ENCODE data around the gene KCNQ1.

The KCNQ1 gene

DNA sequence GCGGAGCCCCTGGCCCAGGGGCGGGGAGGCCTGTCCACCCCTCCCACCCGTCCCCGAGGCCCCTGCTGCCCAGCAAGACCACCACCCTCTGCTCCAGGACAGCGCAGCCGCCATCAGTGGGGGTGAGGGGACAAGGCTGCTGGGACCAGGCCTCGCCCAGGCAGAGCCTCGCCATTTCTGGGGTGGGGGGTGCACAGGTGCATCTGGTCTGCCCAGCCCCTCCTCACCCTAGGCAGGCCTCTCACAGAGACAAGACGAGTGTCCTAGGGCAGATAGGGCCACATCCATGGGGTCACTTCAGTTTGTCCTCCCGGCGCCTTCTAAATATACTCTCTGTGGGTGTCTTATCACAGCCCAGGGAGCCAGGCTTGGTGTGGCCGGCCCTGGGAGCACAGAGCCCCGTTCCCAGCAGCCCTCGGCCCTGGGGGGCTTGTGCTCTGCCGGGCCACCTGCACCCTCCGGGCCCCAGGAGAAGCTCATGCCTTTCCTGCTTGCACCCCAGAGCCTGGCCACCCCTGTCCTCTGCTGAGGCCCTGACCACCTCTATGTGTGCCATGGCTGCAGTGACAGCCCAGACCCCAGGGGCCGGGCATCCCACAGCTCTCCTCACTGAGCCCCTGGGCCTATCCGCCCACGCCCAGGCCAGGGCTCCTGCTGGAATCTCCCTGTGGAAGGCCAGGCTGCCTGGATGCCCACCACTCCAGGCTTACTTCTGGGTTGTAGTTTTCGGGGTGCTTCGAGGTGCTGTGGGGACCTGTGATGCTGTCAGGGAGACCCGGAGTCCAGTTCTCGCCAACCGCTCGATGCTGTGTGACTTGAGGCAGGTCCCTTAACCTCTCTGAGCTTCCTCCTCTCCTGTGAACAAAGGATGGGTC lies 70.8 kb downstream of the KCNQ1 start:
- no peak for DNase-seq

DNA sequence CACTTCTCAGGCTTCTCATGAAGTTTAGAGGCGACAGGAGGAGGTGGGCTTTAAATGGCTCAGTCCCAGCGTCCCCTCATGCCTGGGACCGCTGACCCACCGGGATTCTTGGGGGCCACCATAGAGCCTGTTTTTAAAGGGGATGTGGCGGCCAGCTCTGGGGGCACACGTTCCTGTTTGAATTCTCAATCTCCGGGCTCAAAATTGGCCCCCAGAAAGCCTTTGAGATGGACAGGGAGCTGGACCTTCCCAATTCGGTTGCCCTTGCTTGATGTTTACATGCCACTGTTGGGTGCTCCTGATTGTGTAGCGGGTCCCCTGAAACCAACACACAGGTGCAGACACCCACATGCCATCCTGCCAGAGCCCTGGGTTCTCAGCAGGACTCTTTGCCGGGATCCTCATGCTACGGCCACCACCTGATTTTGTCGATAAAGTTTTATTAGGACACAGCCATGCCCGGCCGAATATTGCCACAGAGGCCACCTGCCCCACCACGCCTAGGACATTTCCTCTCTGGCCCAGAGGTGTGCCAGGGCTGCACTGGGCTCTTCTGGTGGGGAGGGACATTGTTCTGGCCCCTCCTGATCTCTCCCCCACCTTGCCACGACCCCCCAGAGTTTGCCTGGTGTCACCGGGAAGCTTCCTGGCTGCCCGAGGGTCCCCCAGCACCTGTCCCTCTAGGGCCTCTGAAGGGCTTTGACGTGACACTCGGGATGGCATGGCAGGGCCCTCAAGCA lies 71.6 kb downstream of the KCNQ1 start:
- DNase-seq = no peak

DNA sequence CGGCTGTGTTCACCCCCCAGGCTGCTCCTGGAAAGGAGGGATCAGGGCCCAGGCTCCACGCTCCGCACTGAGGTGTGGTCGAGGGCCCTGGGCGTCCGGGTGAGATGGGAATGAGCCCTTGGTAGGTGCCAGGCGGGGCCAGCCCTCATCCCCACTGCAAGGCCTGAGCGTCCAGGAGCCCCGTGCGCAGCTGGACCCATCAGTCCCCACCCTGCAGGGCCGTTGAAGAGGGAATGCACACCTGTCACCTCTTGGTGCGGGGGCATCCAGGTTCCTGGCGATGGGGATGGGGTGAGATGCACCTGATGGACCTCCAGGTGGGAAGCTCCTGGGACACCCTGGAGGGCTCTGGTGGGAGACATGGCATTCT lies 72.2 kb downstream of the KCNQ1 start:
- DNase-seq = no peak

DNA sequence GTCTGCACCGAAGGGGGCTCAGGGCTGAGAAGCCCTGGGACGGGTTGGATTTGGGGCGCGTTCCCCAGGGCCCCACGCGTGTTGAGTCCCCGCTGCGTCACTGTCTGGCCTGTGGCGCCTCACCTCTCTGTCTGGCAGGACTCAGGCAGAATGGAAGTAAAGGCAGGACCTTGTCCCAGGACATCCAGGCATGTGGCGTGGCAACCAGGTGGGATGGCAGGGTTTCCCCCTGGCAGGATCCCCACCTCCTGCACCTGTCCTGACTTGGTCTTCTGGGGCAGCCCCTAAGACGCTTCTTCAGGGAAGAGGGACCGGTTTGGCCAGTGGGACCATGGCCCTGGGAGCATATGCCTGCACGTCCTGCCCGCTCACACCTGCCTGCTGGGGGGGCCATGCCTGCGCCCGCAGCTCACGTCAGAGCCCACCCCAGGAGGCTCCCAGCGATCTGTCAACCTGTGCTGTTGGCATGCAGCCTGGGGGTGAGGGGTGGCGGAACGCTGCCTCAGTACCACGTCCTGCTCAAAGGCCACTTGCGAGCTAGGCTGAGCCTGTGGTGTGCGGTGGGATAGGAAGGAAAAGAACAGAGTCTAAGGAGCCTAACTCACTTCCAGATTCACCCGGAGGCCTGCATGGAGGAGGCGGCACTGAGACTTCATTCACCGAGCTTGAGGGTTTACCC lies 72.7 kb downstream of the KCNQ1 start:
- DNase-seq = no peak

- no peak for DNase-seq
Observed at GRCh38 chr11:2518111-2518982, 73.5 kb downstream of the KCNQ1 start.

DNA sequence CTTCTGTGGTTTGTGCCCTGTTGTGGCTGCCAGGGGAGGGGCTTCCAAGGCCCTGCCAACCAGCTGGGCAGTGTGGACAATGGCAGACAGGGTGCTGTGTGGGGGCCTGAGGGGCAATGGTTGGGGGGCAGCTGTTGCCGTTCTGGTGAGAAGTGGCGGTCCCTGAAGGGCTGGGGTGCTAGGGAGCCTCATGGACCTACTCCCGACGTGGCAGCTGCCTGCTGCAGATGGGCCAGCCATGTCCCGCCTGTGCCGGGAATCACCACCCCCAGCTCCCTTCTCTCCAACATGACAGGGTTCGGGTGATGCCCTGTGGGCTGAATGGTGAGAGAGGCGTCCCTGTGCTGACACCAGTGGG lies 74.2 kb downstream of the KCNQ1 start:
- DNase-seq = no peak

GRCh38 chr11:2519517-2519861 lies 74.7 kb downstream of the KCNQ1 start:
- DNase-seq = no peak

DNA sequence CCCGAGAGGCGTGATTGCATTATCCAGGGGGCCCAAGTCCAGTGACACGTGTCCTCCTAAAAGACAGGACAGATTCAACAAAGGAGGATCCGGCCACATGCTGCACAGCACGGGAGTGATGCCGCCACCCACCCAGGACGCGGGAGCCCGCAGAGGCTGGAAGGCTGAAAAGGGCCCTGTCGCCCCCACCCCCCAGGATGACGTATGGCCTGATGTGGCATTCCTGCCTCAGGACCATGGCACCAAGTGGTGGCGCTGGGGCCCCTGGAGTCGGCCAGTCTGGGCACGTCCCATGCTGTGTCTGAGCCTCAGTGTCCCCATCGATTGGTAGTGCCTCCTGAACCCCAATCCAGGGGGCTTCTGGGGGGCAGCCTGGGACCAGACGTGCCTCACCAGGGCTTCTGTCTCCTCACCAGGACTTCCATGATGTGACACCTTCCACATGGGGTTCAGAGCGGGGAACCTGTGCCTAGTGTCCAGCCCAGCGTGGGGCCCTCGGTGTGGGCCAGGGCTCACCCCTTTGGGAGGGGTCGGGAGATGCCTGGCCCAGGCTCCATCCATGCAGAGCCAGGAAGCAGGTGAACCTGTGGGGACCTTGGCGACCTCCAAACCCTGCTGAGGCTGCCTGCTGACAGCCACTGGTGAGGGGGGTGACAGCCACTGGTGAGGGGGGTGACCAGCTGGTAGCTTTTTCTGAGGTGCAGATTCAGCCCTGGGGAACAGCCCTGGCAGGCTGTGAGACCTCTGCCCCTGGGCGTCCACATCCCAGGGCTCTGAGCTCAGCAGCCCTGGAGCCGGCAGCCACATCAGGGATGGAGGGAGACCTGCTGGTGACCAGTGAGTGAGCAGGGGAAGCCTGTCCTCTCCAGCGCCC lies 75.3 kb downstream of the KCNQ1 start:
- no peak for DNase-seq

DNA sequence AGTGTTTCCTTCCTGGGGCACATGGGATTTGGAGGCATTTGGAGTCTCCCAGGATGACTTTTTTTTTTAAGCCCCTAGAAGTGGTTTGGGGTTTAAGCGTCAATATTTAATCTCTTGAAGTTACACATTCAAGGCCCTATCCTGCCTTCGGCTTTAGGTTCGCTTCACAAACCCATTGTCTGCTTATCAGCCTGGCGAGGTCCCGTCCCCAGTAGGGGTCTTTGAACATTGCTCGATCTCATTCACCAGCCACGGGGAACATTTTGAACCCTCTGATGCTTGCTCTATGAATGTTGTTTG lies 75.9 kb downstream of the KCNQ1 start:
- DNase-seq = no peak

- DNase-seq = no peak
Observed at GRCh38 chr11:2521081-2521732, 76.4 kb downstream of the KCNQ1 start.

DNA sequence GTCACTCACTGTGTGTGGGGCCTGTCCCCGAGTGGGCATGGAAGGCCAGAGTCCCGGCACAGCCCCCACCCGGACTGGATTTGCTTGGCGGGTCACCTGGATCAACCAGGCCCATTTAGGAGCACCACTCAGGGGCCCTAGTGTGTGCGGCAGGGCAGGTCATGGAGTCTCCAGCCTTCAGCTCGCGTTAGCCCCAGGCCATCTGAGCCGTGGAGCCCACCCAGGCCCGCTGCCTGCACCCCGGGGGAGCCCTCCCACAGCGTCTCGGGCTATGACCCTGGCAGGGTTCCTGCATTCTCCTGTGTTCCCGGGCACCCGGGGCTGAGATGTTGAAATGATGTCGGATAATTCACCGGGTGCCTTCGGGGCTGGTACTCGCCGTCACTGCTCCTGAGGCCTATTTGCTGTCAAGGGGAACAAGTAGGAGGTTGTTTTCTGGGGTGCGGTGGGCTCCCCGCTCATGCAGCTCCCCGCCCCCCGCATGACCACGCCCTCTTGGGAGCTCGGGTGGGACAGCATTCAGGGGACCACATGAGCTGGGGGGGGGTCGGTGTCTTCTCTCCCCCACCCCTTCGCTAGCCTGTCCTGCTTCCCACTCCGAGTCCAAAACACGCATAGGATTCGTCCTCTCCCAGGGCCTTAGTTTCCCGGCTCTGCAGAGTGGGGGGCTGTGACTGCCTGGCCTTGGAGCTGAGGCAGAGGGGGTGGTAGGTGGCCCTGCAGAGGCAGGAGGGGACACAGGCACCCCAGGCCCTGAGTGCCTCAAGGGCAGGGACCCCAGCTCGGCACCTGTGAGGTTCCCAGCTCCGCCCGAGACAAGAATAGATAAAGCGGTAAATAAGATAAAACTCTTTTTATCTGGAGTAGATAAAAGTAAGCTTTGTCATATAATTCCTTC lies 77.2 kb downstream of the KCNQ1 start:
- DNase-seq = no peak

GRCh38 chr11:2522631-2523255 lies 77.9 kb downstream of the KCNQ1 start:
- no peak for DNase-seq

- no peak for DNase-seq
Observed at GRCh38 chr11:2523821-2524391, 79.1 kb downstream of the KCNQ1 start.

- no peak for DNase-seq
Observed at GRCh38 chr11:2524446-2525165, 79.8 kb downstream of the KCNQ1 start.

GRCh38 chr11:2525166-2525861 lies 80.5 kb downstream of the KCNQ1 start:
- no peak for DNase-seq

DNA sequence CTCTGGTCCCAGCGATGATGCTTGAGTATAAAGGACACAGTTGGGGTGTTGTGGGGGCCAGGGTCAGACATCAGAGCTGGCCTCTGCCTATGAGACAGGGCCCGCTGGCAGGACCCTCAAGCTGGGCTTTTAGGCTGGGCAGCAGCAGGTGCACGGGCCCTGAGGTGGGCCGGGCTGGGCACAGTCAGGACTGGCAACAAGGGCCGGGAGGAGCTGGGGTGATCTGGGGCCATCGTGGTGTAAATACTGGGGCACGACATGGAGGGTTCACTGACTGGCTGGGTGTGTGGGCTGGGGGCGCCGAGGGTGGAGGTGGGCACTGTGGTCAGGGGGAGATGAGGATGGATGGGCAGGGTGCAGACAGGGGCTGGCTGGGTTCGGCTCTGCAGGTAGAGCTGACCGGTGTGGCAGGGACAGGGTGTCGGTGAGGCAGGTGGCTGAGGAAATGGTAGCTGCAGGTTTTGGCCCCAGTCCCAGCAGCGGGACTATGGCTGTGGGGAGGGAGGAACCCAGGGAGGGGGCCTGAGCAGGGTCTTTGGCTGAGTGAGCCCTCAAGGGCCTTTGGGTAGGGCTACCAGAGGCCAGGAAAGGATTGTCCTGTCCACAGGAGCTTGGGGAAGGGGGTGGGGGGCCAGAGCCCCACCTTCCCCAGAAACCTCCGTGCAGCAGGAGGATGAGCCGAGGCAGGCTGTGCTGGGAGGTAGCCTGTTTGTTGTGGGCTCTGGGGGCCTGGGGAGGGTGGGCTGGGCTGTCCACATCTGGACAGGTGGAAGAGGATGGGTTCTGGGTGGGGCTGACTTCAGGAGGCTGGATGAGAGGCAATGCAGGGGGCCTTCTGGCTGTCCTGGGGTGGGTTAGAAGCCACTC lies 81.4 kb downstream of the KCNQ1 start:
- no peak for DNase-seq

DNA sequence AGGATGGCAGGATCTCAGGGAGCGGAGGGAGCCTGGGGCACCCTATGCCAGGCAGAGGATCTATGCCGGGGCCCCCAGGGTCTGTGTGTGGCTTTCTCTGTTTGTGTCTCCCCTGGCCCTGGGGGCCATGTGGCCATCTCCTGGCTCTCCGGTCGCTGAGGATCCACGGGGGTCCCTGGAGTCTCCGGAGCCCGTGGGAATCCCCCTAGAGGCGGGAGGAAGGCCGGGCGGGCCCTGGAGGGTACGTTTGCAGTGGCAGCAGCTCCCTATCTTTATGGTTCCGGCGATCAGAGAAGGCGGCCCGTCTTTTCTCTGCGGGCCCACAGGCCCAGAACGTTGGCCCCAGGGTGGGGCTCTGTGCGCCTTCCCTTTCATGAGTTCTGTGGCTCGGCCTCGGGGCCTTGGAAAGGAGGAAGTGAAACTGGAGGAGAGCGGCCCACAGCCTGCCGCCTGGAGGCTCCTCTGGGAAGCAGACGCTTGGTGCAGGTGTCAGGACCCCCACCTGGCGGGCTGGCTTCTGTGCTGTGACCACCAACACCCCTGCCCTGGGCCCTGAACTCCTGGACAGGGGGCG lies 82.1 kb downstream of the KCNQ1 start:
- no peak for DNase-seq
